ENCODE measurements around the gene NCKAP5. TPM values are rescaled to one million over a fixed set of nuclear protein-coding genes. Genes with fewer than 3 reads are reported as not detected.

The NCKAP5 gene
- total RNA-seq, 1 donor from 2014 or later, result 0.87 TPM

GRCh38 chr2:132998221-132998620, 570.0 kb downstream of the NCKAP5 start:
- Mint-ChIP-seq H3K27me3 (ENCODE audit: low read depth) (no peaks in the 10 kb centered on the region), H3K9me3 (ENCODE audit: low read depth) (no peaks in the 10 kb centered on the region), H3K27ac (ENCODE audit: unreplicated experiment) (no peak overlapping the region), H3K4me1 (ENCODE audit: low read depth) (no peaks in the 10 kb centered on the region), H3K4me3 (ENCODE audit: unreplicated experiment) (no peak overlapping the region), H3K36me3 (ENCODE audit: low read depth) (no peaks in the 10 kb centered on the region)
- TF ChIP-seq CTCF (IDR thresholded peaks at IDR 0.05), result no peak
- no peak for DNase-seq (ENCODE audit: low spot score)

- Mint-ChIP-seq H3K4me3 (ENCODE audit: unreplicated experiment) (no peak overlapping the region), H3K36me3 (ENCODE audit: low read depth) (no peaks in the 10 kb centered on the region), H3K4me1 (ENCODE audit: low read depth) (no peaks in the 10 kb centered on the region), H3K9me3 (ENCODE audit: low read depth) (no peaks in the 10 kb centered on the region), H3K27me3 (ENCODE audit: low read depth) (no peaks in the 10 kb centered on the region), H3K27ac (ENCODE audit: unreplicated experiment) (no peak overlapping the region)
- no peak for DNase-seq (ENCODE audit: low spot score)
- TF ChIP-seq CTCF (IDR thresholded peaks at IDR 0.05), result no peak
Observed at GRCh38 chr2:132991471-132992045, 576.7 kb downstream of the NCKAP5 start.

GRCh38 chr2:132984731-132985130, 583.5 kb downstream of the NCKAP5 start:
- no peaks in the 10 kb centered on the region for H3K9me3 Mint-ChIP-seq (ENCODE audit: low read depth)
- no peak for DNase-seq (ENCODE audit: low spot score)
- no peak overlapping the region for H3K27ac Mint-ChIP-seq (ENCODE audit: unreplicated experiment)
- H3K4me3 Mint-ChIP-seq (ENCODE audit: unreplicated experiment), result no peak overlapping the region
- H3K4me1 Mint-ChIP-seq (ENCODE audit: low read depth), result no peaks in the 10 kb centered on the region
- H3K27me3 Mint-ChIP-seq (ENCODE audit: low read depth), result no peaks in the 10 kb centered on the region
- H3K36me3 Mint-ChIP-seq (ENCODE audit: low read depth), result no peaks in the 10 kb centered on the region
- no peak for TF ChIP-seq CTCF (IDR thresholded peaks at IDR 0.05)

- Mint-ChIP-seq H3K4me1 (ENCODE audit: low read depth) (no peaks in the 10 kb centered on the region), H3K27ac (ENCODE audit: unreplicated experiment) (no peak overlapping the region), H3K27me3 (ENCODE audit: low read depth) (no peaks in the 10 kb centered on the region), H3K36me3 (ENCODE audit: low read depth) (no peaks in the 10 kb centered on the region), H3K9me3 (ENCODE audit: low read depth) (no peaks in the 10 kb centered on the region), H3K4me3 (ENCODE audit: unreplicated experiment) (no peak overlapping the region)
- TF ChIP-seq CTCF (IDR thresholded peaks at IDR 0.05), result no peak
- DNase-seq (ENCODE audit: low spot score), result no peak
Observed at GRCh38 chr2:132980304-132980703, 588.0 kb downstream of the NCKAP5 start.

- no peak for TF ChIP-seq CTCF (IDR thresholded peaks at IDR 0.05)
- H3K4me3 Mint-ChIP-seq (ENCODE audit: unreplicated experiment), result no peak overlapping the region
- DNase-seq (ENCODE audit: low spot score), result no peak
- H3K27ac Mint-ChIP-seq (ENCODE audit: unreplicated experiment), result no peak overlapping the region
- no peaks in the 10 kb centered on the region for H3K9me3 Mint-ChIP-seq (ENCODE audit: low read depth)
- no peaks in the 10 kb centered on the region for H3K27me3 Mint-ChIP-seq (ENCODE audit: low read depth)
- no peaks in the 10 kb centered on the region for H3K36me3 Mint-ChIP-seq (ENCODE audit: low read depth)
- H3K4me1 Mint-ChIP-seq (ENCODE audit: low read depth), result no peaks in the 10 kb centered on the region
Observed at GRCh38 chr2:132979339-132980093, 588.7 kb downstream of the NCKAP5 start.

All from chondrocyte (in vitro differentiated cells).